ENCODE results near the gene MEIS3. TPM values are rescaled to one million over a fixed set of nuclear protein-coding genes. Genes with fewer than 3 reads are reported as not detected.

MEIS3 gene
- total and polyA plus RNA-seq, 10 of the 15 experiments (the other 5 are each of a cell fraction or from before 2014, with no cell fraction given): 0.05 to 0.23 TPM; not detected in 8

DNA sequence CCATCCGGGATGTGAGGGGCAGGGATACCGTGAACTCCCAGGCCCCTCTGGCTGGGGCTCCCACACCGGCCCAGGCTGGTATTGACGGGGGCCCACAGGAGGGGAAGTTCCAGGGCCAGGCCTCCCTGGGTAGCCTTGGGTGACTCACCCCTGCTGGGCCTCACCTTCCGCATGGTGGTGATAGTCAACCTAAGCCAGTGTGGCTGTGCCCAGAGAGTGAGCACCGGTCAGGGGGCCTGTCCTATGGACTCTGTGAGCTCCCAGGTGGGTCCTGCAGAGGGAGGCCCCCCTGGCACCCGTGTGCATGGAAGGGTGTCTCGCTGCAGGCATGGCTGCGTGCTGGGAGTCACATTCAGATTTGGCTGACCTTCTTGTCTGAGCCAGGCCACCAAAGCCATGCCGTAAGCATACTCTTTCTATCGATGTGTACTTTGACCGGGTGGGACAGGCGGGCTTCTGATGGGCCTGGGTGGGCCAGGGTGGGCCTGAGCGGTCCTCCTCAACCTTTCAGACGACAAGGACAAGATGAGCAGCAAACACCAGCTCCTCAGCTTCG is 42.7 kb downstream of the MEIS3 start:
- H3K4me3 ChIP-seq: no peak overlapping the region
- WGBS (ENCODE audit: insufficient coverage, insufficient replicate concordance, low lambda C conversion rate, missing lambda C conversion rate): 92% methylated on average over 9 of the region's 16 CpGs
- no peaks in the 10 kb centered on the region for H3K27me3 ChIP-seq (replicated peaks in 1 of 2; ENCODE audit: control insufficient read depth in 2 of 2, insufficient read depth in 2 of 2, low read length in 1 of 2)
- H3K9me3 ChIP-seq (replicated peaks; ENCODE audit: control insufficient read depth, insufficient read depth, low read length): no peaks in the 10 kb centered on the region
- SMC1A ChIA-PET (ENCODE audit: uncharacterized antibody, unreplicated experiment): no interaction called here
- FAIRE-seq: no peak
- H3K79me2 ChIP-seq (ENCODE audit: control insufficient read depth, insufficient read depth, low read length): no peaks in the 10 kb centered on the region
- H4K20me1 ChIP-seq (ENCODE audit: control insufficient read depth, insufficient read depth): no peaks in the 10 kb centered on the region
- H3K27ac ChIP-seq (ENCODE audit: control insufficient read depth, insufficient read depth): no peak overlapping the region
- in situ Hi-C loops (cut with MboI) (no loop called here), intact Hi-C loops (cut with micrococcal nuclease; ENCODE audit: unreplicated experiment) (no loop called here)
- no peak overlapping the region for H3K9ac ChIP-seq (ENCODE audit: control insufficient read depth, insufficient read depth, low read length)
- no peak for ATAC-seq
- CTCF ChIA-PET: no interaction called here
- TF ChIP-seq ZNF207 (IDR thresholded peaks at IDR 0.05; ENCODE audit: borderline replicate concordance) (no peak), TCF7 (IDR thresholded peaks at IDR 0.05; ENCODE audit: borderline replicate concordance) (no peak), BCL11A (IDR thresholded peaks at IDR 0.05; ENCODE audit: low read depth, low read length) (no peak), PKNOX1 (IDR thresholded peaks at IDR 0.05) (no peak), SIN3A (IDR thresholded peaks at IDR 0.05; ENCODE audit: low read depth, low read length) (no peak), BMI1 (IDR thresholded peaks at IDR 0.05; ENCODE audit: borderline replicate concordance) (no peak), MXI1 (IDR thresholded peaks at IDR 0.05; ENCODE audit: low read depth, low read length) (no peak), NFIC (IDR thresholded peaks at IDR 0.05; ENCODE audit: low read depth, low read length) (no peak), MYB (IDR thresholded peaks at IDR 0.05; ENCODE audit: borderline replicate concordance, low read depth, low read length) (no peak), STAT3 (IDR thresholded peaks at IDR 0.05; ENCODE audit: low read depth, low read length) (no peak), SUZ12 (IDR thresholded peaks at IDR 0.05; ENCODE audit: unreplicated experiment) (no peak), ZBTB40 (IDR thresholded peaks at IDR 0.05; ENCODE audit: borderline replicate concordance) (no peak), SUPT20H (IDR thresholded peaks at IDR 0.05; ENCODE audit: borderline replicate concordance, control insufficient read depth, low read depth, low read length) (no peak), POLR2AphosphoS5 (IDR thresholded peaks at IDR 0.05; ENCODE audit: low read length) (no peak), SREBF1 (IDR thresholded peaks at IDR 0.05; ENCODE audit: low read length) (no peak), KLF5 (IDR thresholded peaks at IDR 0.05; ENCODE audit: partially characterized antibody) (no peak), RELA (IDR thresholded peaks at IDR 0.05; ENCODE audit: borderline replicate concordance, partially characterized antibody) (no peak)
- TF ChIP-seq, protein P1, sequence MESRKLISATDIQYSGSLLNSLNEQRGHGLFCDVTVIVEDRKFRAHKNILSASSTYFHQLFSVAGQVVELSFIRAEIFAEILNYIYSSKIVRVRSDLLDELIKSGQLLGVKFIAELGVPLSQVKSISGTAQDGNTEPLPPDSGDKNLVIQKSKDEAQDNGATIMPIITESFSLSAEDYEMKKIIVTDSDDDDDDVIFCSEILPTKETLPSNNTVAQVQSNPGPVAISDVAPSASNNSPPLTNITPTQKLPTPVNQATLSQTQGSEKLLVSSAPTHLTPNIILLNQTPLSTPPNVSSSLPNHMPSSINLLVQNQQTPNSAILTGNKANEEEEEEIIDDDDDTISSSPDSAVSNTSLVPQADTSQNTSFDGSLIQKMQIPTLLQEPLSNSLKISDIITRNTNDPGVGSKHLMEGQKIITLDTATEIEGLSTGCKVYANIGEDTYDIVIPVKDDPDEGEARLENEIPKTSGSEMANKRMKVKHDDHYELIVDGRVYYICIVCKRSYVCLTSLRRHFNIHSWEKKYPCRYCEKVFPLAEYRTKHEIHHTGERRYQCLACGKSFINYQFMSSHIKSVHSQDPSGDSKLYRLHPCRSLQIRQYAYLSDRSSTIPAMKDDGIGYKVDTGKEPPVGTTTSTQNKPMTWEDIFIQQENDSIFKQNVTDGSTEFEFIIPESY (IDR thresholded peaks at IDR 0.05): no peak
- BruUV-seq (replicated peaks): no TSS peak
- POLR2A ChIA-PET: no interaction called here
- H3K36me3 ChIP-seq (ENCODE audit: control insufficient read depth in 2 of 2, insufficient read depth in 2 of 2, low read length in 1 of 2): peaks cover 9 to 41% of the 10 kb centered on the region in 2 experiments; a peak in 3 of 4 replicates
- H3K4me1 ChIP-seq (ENCODE audit: control insufficient read depth, insufficient read depth, low read length): peaks cover 4% of the 10 kb centered on the region; the same call in 1 of the 2 replicates
- DNase-seq (ENCODE audit: low read depth, low spot score): no peak
- RAD21 ChIA-PET (ENCODE audit: unreplicated experiment): no interaction called here
- no peak overlapping the region for H3K4me2 ChIP-seq (ENCODE audit: control insufficient read depth, insufficient read depth)
- H2AFZ ChIP-seq (ENCODE audit: control insufficient read depth, low read depth, low read length): no peak overlapping the region
